Activated gamma-delta T cell treated with Interleukin-2 at 50 U/mL for 16 hours (primary cell): ENCODE measurements around the gene GDNF.
"Not testable (repeated sequence)": the region's sequence is repeated elsewhere in the genome, so short reads cannot be mapped to it uniquely, and the experiment has no call there.

Experiments used
- DNase-seq: peaks from one replicate; pipeline ENCODE4 v3.0.0-alpha.2; 2020

GDNF gene, protein sequence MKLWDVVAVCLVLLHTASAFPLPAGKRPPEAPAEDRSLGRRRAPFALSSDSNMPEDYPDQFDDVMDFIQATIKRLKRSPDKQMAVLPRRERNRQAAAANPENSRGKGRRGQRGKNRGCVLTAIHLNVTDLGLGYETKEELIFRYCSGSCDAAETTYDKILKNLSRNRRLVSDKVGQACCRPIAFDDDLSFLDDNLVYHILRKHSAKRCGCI

DNA sequence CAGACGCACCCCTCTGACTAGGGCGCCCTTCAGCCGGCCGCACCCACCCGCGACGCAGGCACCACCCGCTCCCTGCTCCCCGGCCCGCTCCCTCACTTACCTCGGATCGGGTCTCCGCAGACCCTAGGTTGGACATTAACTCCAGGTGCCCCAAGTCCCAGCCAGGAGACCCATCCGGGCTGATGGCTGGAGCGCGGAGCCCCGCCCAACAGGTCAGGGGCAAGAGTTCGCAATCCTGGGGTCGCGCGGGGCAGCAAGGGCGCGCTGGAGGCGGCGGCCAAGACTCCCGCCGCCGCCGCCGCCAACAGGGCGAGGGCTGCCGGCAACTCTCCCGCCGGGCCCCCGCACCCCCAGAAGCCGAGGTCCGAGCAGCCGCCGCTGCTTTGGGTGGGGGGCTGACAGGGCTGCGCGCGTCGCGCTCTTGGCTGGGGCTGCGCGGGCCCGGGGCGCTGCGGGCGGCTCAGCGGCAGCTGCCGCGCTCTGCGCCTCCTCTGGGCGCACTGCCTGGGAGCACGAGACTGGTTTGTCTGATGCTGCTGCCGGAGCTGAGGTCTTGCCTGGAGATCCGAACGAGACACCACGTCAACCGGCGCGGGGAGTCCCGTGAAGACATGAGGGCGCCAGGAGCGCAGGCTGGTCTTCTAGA lies at the start of gene GDNF:
Gene GDNF, minus strand, starts transcription at position 635 of the 646 bp plus-strand sequence. CDS start 5,245 bp downstream, outside the sequence.
- DNase-seq = no peak

DNA sequence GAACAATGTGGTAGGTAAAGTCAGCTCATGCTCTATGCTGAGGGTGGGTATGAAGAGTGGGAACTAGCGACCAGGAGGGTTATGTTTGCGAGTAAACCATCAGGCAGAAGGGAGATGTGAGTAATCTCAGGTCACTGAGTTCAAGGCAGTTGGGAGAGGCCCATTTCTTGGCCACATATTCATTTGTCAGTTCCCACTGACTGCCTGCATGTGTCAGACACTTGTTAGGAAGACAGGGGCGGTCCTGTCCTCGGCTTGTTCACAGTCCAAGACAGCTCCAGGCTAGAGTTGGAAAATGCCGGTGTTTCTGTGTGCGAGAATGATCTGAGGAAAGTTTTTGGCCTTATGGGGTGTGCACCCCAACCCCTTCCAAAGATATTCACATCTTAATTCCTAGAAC lies 48.6 kb upstream of the GDNF start:
- DNase-seq = no peak

DNA sequence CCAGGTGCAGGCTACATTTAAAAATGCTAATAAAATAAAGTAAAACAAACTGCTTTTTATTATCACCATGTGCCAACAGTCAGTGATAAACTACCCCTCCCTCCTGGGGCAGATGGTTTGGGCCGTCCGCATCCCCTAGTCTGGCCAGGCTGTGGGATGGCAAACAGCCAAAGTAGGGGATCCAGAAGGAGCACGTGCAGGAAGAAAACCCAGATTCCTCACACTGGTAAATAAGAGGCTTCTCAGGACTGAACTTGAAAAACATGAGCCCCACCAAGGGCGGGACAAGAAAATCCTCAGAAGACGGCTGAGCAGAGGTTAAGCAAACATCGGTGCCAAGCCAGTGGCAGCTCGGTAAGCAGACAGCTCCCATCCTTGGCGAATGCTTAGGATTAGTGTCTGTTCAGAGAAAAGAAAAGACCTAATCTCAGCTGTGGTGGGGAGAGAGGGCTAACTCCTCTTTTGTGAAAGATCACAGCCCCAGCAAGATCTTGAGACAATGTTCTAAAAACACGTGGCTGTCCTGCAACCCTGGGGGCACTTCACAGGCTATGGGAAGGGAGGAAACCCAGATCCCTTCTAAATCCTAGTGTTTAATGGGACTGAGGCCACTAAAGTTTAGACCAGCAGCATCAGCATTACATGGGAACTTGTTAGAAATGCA lies 46.5 kb upstream of the GDNF start:
- DNase-seq = no peak

DNA sequence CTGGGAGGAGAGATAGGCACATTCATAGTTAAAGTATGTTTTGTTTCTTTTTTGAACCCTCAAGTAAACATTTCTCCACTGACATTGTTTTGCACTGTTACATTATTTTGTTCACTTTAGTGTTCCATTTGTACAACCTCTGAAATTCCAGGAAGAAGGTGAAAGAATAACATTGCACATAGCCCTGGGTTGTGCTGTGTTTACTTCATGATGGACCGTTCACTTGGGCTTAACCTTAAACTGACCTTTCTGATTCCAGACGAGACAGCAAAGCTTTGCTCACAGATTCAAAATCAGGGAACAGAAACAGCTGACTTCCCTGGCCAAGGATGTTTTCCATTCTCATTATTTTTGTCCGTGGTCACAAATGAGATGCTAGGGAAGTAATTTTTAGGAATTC lies 42.8 kb upstream of the GDNF start:
- DNase-seq = no peak

DNA sequence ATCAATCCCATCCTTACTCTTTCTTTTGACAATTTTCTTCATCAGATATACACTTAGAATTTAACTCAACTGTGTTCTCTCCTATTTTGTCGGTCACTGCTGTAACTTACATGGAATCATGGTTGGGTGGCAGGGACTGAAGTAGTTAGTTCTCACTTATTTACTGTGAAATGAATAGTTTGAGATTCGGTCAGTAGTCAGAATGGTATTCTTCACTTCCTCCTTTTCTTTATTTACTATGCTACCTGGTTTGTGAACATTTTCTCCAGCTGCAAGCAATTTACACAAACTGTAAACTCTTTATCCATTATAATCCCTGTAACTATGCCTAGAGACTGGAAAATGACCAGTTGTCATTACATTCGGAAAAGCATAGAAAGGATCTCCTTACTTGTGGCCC lies 41.5 kb upstream of the GDNF start:
- DNase-seq = no peak

DNA sequence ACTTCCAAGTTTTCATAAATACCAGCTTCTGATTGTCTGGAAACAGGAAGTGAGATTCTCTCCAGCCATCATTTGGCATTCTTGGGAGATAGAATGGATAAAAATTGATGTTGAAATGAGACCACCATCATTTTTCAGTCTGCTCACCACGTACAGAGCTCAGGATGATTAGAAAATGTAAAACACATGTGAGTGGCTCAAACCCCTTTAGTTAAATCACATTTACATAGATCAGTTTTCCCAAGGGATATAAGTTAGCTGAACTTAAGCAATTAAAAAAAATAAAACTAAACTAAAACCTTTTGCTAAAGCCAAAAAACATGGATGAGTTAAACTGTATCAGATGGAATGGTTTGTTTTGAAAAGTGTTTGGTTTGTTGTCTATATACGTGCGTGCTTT lies 37.1 kb upstream of the GDNF start:
- no peak for DNase-seq

DNA sequence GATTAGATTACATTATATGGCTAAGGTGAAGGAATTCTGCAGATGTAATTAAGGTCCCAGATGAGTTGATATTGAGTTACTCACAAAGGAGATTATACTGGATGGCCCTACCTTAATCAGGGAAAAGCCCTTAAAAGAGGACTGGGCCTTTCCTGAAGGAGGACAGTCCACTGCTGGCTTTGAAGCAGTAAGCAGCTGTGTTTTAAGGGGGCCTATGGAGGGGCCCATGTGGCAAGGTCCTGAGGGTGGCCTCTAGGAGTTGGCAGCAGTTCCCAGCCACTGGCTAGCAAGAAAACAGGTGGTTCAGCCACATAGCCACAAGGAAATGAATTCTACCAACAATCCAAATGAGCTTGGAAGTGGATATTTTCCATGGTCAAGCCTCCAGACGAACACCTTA lies 36.4 kb upstream of the GDNF start:
- DNase-seq = no peak

DNA sequence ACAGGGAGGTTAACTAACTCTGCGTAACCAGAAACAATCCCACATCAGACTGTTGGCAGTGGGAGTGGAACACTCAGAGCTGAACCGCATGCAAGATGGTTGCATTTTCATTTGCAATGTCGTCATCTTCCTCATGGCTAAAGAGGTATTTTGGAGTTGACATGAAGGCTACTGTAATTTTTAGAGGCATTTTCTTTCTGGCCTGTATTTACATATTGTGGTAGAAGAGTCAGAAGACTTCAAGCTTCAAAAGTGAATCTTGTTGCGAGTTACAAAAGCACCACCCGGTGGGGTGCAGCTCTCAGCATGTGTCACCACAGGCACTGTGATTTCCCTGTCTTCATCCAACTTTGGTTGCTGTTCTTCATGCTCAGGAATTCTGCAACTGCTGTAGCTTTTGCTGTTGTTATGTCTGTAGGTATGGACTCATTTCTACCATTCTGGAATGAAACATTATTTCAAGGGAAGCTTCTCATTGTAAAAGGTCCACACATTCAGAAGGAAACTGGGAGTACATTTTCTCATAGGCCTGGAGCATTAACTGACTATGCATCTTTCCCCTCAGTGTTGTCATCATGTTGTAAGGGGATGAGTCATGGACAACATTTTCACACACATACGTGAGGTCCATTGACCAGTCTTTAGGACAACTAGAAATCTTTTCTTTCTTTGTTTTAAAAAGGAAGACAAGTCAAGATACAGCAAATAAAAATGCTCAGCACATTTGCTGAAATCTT lies 35.4 kb upstream of the GDNF start:
- DNase-seq = no peak

DNA sequence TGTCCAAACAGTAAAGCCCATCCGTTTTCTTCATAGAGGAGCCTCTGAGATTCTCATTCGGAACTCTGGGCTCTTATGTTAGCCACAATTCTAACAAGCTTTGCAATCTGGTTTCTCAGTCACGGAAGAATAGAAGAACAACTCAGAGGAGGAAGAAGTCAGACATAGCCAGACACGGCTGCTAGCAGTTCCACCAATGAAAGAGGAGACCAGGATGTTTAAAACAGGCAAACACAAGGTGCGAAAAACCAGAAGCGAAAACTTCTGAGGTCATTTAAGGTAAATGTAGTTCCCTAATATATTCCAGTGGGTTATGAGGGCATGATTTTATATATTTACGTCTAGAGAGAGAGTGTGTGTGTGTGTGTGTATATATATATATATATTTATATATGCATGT lies 34.1 kb upstream of the GDNF start:
- no peak for DNase-seq

DNA sequence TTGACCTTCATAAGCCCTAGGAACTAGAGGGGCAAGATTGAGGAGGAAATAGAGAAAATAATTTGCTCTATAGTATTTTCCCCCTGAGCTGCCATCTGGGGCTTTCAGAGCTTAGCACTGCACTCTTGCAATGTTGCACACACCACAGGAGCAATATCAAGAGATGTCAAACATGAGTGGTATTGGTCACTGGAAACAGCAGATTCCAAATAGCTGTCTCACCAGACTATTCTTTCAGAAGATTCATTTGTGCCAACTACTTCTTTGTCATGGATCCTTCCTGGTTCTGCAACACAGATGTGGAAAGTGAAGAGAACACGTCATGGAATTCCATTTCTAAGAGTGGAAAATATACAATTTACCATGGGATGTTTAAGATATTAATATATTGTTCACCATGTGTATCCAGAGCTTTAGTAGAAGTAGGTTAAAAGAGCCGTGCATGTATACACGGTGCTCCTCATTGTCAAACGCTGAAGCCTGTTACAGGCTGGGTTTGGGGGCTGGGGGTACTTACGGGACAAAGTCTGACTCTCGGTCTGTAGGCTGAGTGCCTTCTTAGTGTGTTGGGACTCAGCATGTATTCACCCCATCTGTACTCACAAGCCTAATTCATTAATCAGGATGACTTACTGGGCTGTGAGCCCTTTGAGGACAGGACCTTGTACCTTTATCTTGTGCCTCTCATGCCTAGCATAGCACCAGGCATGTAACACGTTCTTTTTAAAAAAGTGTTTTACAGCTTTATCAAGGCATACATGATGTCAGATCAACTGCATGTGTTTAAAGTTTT lies 31.4 kb upstream of the GDNF start:
- no peak for DNase-seq

DNA sequence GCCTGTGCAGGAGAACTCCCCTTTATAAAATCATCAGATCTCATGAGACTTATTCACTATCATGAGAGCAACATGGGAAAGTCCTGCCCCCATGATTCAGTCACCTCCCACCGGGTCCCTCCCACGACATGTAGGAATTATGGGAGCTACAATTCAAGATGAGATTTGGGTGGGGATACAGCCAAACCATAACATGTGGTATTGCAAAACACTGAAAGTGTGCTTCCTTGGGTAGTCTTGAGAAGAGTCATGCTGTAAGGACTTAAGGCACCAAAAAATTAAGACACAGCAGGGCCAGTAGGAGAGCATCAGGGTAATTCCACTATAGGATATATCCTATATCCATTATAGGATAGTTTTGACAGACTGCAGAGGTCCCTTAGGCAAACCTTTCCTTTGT lies 29.4 kb upstream of the GDNF start:
- DNase-seq = no peak

DNA sequence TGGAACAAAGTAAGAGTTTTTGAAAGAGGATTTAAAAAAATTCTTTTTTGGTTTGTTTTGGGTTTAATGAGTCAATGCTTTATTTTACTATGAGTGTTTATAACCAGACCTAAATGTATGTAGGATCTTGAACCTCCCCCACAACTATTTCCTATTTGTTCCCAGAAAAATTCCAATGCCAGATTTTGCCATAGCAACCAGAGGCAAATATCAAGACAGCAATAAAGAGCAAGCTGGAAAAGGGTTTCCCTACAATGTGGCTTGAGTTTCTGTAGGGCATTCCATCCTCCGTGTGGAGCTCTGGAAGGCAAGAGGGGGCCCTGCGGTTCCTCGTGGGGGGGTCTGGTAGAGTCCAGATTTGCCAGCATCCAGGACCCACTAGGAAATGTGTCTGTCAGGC lies 27.8 kb upstream of the GDNF start:
- no peak for DNase-seq

DNA sequence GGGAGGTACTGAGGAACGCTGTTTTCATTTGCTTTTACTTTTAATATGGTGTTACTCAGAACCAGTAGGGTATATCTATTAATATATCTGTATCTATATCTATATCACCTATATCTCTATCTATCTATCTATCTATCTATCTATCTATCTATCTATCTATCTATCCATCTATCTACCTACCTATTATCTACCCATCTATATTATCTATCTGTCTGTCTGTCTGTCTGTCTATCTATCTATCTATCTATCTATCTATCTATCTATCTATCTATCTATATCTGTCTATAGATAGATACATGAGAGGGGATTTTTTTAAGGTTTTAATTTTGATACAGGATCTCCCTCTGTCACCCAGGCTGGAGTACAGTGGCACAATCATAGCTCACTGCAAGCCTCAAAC lies 23.1 kb upstream of the GDNF start:
- DNase-seq = not testable (repeated sequence)

DNA sequence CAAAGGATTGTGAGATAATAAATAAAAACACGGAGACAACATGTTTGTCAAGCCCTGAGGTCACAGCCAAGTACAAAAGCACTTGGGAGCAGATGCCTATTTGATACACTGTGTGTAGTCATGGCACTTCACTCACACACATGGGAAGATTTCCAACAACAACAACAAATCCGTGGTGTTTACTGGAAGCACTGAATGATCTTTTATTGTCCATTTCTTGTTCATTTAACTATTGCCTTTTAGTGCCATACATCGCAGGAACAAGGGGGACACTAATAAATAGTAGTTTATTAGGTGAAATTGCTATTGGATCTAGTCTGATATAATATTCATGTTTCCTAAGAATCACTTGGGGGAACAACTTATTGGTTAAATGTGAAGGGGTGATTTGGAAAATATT lies 20.4 kb upstream of the GDNF start:
- DNase-seq = no peak

DNA sequence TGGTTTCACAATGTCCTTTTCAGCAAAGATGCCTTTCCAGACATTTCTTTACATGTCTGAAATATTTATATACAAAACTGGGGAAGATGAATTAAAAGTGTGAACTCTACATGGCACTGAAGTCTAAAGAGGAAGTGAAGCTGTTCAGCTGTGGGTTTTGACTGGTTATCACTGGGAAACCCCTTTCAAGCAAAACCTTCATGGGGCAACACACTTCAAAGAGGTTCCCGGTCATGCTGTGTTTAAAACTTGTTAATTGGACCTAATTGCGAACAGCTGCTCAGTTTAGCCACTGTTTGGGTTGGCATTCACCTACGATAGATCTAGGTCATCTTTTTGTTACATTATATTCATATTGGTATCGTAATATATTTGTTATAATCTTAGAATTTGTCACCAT lies 20.0 kb upstream of the GDNF start:
- DNase-seq = no peak

DNA sequence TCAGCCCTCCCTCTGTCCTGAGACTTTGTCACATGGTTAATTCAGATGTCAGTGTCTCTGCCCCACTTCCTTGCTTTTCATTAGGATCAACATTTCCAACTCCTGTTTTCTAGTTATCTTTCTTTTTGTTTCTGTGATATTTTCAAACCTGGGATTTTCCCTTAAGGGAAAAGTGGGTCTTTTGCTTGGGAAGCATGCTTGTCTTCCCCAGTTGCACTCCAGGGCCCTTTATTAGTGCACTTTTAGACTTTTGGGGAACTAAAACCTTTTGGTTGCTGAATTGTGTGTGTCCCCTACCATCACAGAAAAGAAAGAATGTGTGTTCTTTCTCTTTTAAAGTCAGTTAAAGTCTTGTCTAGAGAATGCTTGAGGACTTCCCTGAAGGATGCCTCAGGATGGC lies 18.4 kb upstream of the GDNF start:
- no peak for DNase-seq

DNA sequence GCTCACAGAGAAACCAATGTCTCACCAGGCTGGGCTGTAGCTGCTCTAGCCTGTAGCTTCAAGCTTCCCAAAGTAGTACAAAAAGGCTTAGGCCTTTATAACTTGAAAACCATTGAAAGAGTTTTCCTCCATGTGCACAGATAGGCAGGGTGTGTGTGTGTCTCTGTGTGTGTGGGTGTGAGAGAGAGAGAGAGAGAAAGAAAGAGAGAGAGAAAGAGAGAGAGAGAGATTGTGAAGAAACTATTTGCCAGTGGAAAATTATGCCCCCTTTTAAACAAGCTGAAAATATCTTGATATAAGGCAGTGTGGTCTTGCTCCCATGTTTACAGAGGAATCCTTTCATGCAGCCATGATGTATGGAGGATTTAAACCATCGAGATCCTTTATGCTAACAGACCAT lies 17.9 kb upstream of the GDNF start:
- no peak for DNase-seq

DNA sequence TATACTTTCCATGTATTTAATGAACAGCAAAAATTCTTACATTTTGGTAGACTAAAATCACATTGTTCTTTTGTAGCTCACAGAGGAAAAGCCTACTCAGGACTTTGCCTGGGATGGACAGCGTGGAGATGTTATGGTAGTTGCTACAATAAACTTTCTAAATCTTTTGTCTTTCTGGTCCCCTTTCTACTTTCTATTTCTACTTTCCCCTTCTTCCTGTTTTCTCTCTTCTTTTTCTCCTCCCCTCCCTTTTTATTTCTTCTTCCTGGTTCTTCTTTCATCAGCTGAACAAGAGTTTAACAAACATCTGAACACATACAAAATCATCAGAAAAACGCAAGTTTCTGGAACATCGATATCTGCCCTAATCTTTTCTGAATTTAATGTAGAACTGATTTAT lies 15.6 kb upstream of the GDNF start:
- no peak for DNase-seq

DNA sequence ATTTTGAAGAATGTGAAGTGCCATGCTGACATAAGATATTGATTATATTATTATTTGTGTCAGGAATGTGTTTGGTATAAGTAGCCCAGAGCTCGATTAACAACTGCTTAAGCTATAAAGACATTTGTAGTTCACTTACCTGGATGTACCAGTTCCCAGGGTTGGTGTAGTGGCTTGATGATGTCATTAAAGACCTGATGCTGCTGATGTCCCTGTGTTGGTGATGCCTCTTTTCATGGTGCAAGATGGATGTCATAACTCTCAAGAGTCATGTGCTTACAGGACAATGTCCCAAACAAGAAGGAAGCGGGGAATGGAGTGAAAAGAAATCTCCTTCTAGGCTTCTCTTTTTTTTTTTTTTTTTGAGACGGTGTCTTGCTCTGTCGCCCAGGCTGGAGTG lies 11.5 kb upstream of the GDNF start:
- no peak for DNase-seq

DNA sequence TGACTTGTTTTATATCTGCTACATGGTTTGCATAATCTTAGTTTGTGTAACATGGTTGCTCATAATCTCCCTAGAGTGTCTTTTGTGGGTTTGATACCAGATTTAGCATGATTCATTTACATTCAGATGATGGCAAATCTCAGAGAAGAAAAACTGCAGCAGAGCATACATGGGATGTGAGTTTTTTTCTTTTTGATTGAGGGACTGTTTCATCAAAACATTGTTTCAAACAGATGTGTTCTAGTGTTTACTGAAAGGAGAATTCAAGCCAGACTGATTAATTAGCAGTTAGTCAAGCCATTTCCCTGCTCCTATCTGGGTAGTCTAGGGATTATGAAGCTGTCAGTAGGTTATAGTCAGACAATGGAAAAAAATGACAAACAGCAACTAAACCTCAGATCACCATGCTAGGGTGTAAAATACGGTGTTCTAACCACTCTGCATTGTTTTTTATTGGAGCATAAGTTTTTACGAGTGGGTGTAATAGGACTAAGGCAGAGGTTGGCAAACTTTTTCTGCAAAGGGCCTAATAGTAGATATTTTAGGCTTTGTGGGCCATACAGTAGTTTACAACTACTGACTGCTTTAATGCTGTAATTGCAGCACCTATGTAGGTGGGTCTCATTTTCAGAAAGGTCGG lies 10.5 kb upstream of the GDNF start:
- no peak for DNase-seq

DNA sequence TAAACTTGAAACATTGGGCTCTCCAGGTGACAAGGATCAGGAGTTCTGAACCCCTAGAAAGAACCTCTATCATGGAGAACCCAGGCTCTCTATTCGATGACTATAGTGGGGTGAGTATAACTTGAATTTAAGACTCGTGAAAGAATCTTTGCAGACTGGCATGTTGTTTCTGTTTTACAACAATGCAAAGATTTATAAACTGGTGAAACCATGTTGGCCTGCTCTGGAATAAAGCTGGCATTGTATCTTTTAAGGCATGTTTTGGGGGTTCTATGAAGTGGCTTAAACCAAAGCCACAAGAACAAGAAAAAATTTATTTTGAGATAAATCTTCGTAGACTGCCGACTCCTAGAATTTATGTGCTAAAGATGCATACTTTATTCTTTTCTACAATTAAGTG lies 9.8 kb upstream of the GDNF start:
- DNase-seq = no peak

DNA sequence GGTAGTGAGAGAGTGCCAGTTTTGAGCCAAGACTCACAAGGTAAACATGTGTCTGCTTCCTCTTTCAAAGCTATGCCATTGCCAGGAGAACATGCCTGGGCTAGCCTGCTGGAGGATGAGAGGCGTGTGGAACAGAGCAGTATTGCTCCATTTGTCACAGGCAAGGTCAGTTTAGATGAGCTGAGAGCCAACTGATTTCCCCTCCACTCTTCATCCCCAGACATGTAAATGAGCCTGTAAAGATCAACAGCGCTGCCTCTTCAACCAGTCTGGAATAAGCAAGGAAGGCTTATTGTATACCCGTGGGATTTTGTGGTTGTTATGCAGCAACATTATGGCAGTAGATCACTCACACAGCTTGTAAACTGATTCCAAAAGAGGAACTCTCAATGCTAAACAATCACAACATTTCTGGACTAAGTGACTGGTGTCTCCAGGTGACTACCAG lies 8.2 kb upstream of the GDNF start:
- no peak for DNase-seq
